SHP77 treated with DMSO at 0.1 percent for 48 hours (cell line): ENCODE data around the gene KRT14.
"Not testable (repeated sequence)": the region's sequence is repeated elsewhere in the genome, so short reads cannot be mapped to it uniquely, and the experiment has no call there.

Experiments
- DNase-seq: peaks from one replicate; lab custom pipeline; 2025; lab: John Stamatoyannopoulos, UW

KRT14 gene

DNA sequence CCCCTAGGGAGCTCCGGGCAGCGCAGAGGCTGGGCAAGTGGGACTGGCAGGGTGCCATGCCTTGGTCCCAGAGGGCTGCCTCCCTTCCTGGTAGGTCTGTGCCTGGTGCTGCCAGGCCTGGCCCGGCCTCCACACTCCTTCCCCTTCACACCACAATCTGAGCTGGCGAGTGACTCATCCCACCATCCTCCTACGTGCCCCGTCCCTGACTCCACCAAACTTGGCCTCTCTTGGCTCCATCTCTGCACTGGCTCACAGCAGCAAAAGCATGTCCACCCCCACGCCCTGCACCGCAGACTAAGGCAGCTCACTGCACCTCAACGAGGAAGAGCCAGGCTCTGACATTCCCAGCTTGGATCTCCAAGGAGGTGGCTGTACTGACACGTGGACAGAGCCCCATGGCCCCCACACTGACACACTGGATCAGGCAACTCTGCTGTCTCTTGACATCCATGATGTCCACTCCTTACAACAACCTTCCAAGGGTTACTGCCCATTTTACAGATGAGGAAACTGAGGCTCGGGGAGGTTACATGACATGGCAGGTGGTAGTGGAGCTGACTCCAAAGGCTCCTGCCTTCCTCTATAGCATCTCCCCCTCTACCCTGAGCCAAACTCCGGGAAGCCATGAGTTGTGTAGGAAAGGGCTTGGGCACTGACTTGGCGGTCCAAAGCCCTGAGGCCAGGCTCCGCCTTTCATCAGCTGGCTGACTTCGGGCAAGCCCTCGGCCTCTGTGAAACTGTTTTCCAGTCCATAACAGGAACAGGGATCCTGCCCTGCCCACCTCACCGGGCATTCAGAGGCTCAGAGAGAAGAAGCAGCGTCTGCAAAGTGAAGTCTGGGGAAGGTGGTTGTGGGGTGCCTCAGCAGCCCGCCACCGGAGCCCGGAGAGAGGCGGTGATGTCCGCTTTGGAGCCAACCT is 38.5 kb downstream of the KRT14 start:
- DNase-seq = no peak

GRCh38 chr17:41547378-41547841 is 39.3 kb downstream of the KRT14 start:
- DNase-seq = no peak

- DNase-seq = no peak
These were observed 39.9 kb downstream of the KRT14 start for GRCh38 chr17:41546819-41547218.

DNA sequence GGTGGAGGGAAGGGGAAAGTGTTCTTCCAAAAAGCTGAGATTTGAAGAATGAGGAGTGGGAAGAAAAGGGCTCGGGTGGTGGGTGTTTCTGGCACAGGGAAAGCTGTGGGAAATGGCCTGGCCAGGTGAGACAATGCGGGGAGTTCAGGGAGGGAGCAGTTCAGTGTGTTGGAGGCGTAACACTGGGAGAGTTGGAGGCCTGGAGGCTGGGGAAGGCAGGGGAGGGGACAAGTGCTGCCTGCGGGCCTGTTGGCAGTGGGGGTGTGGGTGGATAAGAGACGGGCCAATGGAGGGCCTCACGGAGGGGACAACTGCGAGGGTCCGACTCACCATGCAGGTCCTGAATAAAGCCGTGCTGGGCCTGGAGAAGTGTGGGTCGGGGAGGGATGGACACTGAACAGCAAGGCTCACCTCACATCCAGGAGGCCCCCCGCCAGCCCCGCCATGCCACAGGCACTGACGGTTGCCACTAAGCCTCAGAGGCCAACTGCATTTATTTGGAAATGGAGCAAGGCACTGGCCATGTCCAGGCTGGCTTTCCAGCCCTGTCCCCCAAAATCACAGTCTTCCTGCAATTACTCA is 40.8 kb downstream of the KRT14 start:
- no peak for DNase-seq

DNA sequence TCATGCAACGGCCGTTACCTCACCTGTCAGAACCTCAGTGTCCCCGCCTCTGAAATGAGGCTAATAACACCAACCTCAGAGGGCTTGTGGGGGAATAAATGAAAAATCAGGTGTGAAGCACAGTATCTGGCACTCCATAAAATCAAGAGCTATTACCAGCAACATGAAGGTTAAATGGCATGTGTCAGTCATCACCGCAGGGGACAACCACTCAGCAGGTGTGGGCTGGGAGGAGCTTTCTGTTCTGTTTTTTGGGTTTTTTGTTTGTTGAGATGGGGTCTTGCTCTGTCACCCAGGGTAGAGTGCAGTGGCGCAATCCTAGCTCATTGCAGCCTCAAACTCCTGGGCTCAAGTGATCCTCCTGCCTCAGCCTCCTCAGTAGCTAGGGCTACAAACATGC is 41.8 kb downstream of the KRT14 start:
- DNase-seq = no peak

DNA sequence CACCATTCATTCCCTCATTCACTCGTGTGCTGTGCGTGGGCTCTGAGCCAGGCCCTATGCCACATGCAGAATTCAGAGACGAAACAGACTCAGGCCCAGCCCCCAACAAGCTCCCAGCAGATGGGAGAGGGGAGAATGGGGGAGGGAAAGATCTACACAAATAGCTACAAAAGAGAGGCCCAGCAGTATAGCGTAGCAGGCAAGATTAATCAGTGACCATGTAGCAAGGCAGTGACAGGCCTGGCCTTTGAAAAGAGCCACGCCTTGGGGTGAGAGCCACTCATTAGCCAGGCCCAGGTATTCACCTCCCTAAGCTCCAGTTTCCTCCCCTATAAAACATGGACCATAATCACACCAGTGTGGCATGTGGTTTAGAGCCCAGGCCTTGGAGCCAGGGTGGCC is 42.2 kb downstream of the KRT14 start:
- DNase-seq = no peak

- DNase-seq = not testable (repeated sequence)
These were observed 43.9 kb downstream of the KRT14 start for GRCh38 chr17:41542786-41543185.

DNA sequence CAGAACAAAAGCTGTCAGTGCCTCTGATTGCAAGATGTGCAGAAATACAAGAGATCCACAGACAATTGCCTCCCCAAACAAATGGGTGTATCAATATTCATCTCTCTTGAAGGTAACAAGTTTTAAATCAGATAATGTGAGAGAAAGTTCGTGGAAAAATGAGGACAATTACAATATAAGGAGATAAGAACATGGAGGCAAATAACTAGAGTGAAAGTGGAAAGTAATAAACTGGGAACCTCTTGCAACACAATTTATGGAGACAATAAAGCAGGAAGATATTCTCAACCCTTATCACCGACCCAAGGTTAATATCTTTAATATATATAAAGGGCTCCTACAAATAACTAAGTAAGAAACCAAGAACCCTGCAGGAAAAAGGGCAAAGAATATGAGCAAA is 44.3 kb downstream of the KRT14 start:
- DNase-seq = no peak

DNA sequence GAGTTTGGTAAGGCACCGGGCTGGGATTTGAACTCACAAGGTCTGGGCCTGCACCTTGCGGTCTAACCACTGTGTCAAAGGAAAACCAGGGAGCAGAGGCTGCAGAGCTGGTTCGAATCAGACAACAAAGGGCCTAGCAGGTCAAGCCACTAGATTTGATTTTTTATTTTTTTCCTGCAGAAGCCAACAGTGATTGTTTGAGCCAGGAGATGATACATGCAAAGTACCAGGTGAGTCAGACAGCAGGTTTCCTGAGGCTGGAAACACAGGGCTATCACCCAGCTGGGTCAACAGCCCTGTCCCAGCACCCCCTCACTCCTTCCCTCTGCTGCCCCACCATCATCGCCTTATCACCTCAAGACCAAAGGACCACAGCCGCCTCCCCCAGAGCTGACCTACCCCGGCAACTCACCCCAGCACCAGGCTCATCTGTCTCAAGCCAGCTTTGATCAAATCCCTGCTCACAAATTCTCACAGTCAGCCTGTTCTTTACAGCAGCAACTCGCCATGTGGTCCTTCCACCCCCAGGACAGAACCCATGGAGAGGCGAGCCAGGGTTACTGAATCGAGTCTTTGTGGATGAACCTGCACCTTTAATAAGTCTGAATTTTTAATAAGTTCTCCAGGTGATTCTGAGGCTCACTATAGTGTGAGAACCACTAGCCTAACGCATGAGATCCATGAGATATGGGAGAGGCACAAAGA is 45.6 kb downstream of the KRT14 start:
- no peak for DNase-seq

GRCh38 chr17:41539979-41540701 is 46.6 kb downstream of the KRT14 start:
- DNase-seq = no peak

- DNase-seq = no peak
These were observed 47.6 kb downstream of the KRT14 start for GRCh38 chr17:41539071-41539492.

DNA sequence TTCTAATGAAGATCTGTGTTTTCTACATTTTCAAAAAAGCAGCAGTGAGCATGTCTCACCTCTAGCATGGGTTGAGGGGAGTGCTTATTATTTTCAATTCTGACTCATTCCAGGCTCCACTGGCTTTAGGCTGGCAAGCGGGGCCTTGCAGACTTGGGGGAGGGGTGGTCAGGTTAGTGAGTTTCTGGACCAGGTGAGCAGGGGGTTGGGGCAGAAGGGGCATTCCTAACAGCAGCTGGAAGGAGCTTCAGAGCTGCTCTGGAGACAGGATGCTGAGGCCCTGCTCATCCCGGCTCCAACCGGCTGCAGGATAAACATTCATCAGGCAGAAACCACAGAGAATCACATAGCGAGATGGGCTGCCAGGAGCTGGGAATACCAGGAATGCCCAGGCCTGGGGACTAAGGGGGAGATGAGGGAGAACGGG is 48.1 kb downstream of the KRT14 start:
- no peak for DNase-seq

DNA sequence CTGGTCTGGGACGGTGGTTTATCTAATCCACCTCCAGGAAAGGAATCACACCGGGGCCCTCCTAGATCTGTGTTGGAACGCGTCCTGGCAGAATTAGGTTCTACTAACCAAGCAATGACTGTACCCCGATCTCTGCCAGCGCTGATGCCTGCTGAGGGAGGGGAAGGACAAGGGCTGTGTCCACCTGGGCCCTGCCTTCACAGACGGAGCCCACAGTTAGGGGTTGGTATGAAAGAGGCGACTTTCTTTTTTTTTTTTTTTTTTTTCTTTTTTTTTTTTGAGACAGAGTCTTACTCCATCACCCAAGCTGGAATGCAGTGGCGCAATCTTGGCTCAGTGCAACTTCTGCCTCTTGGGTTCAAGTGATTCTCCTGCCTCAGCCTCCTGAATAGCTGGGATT is 48.7 kb downstream of the KRT14 start:
- no peak for DNase-seq

GRCh38 chr17:41537614-41537954 is 49.1 kb downstream of the KRT14 start:
- DNase-seq = no peak

DNA sequence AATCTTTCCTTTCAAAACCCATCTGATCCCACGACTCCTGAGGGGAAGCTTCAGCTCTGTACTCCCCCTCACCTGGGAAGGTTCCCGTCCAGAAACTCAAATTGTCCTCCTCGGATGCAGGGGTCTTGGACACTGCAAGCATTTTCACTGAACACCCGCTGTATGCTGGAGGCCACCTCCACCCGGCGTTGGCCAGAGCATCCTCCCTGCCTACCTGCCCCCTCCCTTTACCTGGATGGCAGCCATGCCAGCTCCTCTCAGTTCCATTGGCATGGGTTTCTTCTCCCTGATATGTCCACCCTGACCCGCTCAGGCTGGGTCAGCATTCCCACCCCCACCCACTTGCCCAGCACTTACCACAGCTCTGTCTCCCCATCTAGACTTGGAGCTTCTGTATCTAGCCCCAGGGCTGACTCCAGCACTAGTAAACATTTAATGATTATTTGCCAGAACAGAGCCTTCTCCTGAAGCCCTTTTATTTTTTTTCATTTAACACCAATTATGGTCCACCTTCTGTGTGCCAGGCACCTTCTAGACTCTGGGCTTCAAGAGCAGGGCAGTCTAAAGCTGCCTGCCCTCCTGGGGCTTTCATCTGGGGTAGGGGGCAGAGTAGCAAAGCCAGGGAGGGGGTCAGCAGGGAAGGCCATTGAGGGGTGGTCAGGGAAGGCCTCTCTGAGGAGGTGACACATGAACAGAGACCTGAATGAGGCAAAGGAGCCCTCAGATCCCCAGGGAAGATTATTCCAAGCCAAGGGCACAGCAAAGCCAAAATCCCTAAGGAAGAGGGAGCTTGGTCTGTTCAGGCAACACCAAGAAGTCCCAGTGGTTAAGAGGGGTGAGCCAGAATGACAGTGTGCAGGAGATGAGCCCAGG is 49.7 kb downstream of the KRT14 start:
- no peak for DNase-seq

DNA sequence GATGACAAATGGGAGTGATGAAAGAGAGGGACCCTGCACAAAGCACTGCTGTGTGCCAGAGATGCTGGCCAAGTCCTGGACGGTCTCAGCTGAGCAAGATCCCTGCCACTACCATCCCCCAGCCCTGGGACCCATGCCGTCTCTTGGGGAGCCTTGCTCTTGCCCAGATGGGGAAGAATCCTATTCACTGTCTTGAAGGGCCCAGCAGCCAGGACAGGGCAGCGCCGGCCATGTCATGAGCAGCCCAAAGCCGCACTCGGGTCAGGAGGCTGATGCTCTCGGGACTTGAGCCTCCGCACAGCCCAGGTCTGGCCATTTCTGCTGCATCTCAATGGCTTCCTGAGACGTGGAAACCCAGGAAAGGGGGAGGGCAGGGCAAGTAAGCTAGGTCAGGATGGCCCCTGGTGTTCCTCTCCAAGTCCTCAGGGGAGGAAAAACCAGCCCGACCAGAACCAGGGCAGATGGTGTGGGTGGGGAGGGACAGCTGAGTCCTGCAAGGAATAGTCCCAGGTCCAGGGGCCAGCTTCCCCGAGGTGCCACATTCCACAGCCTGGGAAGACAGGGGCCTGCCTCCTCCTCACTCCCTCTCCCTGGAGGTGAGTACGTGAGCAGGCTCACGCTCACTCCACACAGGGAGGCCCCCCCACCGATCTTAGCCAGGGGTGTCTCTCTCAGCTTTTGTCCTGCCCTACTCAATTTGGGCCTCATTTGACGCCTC is 50.8 kb downstream of the KRT14 start:
- no peak for DNase-seq

DNA sequence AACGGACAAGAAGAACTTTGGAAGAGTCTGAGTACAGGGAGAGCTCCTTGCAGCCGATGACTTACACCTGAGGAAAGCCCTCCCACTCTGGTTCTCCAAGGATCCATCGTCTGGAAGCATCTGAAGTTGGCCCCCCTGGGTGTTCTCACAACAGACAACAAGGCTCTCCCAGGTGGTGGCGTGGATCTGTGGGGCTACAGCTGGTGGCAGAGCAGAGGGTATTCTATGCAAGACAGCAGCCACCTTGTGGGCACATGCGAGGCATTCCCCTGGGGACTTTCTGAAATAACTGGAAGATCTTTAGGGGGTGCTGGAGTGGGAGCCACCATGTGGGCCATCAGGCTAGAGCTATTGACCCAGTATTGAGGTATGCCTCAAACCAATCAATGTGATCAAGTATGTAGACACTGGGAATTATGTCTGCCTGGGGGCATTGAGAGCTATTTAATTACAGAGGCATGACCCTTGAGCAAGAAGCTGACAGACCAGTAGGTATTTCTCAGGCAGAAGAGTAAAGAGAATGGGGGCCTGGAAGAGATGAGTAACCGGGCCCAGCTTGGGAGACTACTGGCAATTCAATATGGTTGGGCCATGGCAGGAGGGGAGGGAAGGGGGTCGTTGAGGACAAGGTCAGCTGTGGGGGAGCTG is 51.7 kb downstream of the KRT14 start:
- DNase-seq = no peak

DNA sequence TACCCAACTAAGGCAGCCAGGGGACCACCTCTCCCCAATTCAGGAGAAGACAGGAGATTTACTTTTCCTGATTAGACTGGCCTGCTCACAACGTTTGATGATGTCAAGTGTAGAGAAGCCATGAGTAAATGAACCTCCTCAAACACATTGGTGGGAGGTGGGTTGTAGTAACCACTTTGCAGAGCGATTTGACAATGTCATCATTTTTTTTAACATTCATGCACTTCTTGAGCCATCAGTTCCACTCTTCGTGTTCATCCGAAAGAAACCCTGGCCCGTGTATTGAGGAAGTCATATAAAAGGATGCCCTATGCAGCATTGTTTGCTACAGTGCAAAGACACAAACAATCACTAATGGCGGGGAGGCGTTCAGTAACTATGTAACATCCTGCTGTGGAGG is 53.1 kb downstream of the KRT14 start:
- no peak for DNase-seq

- DNase-seq = no peak
These were observed 53.6 kb downstream of the KRT14 start for GRCh38 chr17:41532947-41533570.
